Transverse colon (tissue), 4 donors: ENCODE measurements around the gene ELMO3. TPM values are rescaled to one million over a fixed set of nuclear protein-coding genes. Genes with fewer than 3 reads are reported as not detected.
A peak's percentile ranks its signal among the peaks of the same experiment; 100 is the strongest.

Source experiments
- DNase-seq: peaks from one replicate; pipeline ENCODE4 v3.0.0-alpha.2; 2019
- H3K27ac ChIP-seq, 4 donors: fragments of 200-600 bp; sonication (generic); 2 replicates each; pipeline ENCODE4 v1.5.1; 2016 to 2018; ENCODE audit warnings: inconsistent platforms in 4 of 4
- H3K27me3 ChIP-seq: fragments of 200-600 bp; sonication (generic); 2 replicates; pipeline ENCODE4 v1.5.1; 2017; ENCODE audit warnings: inconsistent platforms
- H3K36me3 ChIP-seq, 4 donors: fragments of 200-600 bp; sonication (generic); 2 replicates each; pipeline ENCODE4 v1.5.1; 2017 to 2019; ENCODE audit warnings: inconsistent platforms in 4 of 4
- H3K4me1 ChIP-seq, 4 donors: fragments of 200-600 bp; sonication (generic); 2 replicates each; pipeline ENCODE4 v1.5.1; 2017 to 2020; ENCODE audit warnings: inconsistent platforms in 4 of 4
- H3K4me3 ChIP-seq, 4 donors: fragments of 200-600 bp; sonication (generic); 1 replicate in 1 of 4; 2 replicates in 3 of 4; pipeline versions ENCODE4 v1.5.1 to v1.6.1; 2017 to 2019; ENCODE audit warnings: inconsistent platforms in 4 of 4
- H3K9me3 ChIP-seq, 2 donors: fragments of 200-600 bp; sonication (generic); 2 replicates each; pipeline ENCODE4 v1.5.1; 2017 to 2019; ENCODE audit warnings: inconsistent platforms in 2 of 2
- EP300 ChIP-seq: sonication (generic); formaldehyde crosslinking; IDR thresholded peaks from one replicate; pipeline ENCODE4 v1.6.1; 2017; ENCODE audit warnings: antibody characterized with exemption, low read depth
- POLR2A ChIP-seq: fragments of 450-650 bp; IDR thresholded peaks from one replicate; pipeline ENCODE4 v1.6.1; 2016; ENCODE audit warnings: antibody characterized with exemption, mild to moderate bottlenecking, moderate library complexity
- POLR2AphosphoS5 ChIP-seq, 3 donors: sonication (generic); formaldehyde crosslinking; IDR thresholded peaks; one replicate each; pipeline ENCODE4 v1.6.1; 2016; ENCODE audit warnings: antibody characterized with exemption in 3 of 3
- WGBS, 2 donors: methylation state at CpG; one replicate each; pipeline ENCODE4 v1.1.5; 2018; ENCODE audit warnings: low coverage in 1 of 2; 5-methylcytosine and 5-hydroxymethylcytosine counted together
- in situ Hi-C, 4 donors: fragments of 200-750 bp; cut with MboI; loops; one replicate each; pipeline versions ENCODE4 v1.15.0 to v1.15.1; 2017; ENCODE audit warnings: low sequenced_read_pairs in 3 of 4, low pct_ligation_motif_present in 1 of 4, low pct_unique_long_range_greater_than_20kb in 1 of 4
- intact Hi-C: fragments of 100-400 bp; cut with DNase I; formaldehyde crosslinking; loops from one replicate; pipeline ENCODE4 v1.15.1; 2023; ENCODE audit warnings: low total_unique reads
- total RNA-seq, 4 donors: library from RNA; depleted of rRNA; stranded (reverse); fragments of >200 nt; gene quantifications; one replicate each; pipeline ENCODE4 v1.1.0, GENCODE V29; 2016
- TF ChIP-seq, protein P1 (sequence below), 5 experiments: fragments of 200-600 bp in 3 of 5; fragments of 450-650 bp in 2 of 5; sonication (generic) in 3 of 5; IDR thresholded peaks; 1 replicate in 2 of 5; 2 replicates in 3 of 5; pipeline ENCODE4 v1.5.1; 2016 to 2017; ENCODE audit warnings: antibody characterized with exemption in 5 of 5, inconsistent platforms in 3 of 5, mild to moderate bottlenecking in 2 of 5, moderate library complexity in 1 of 5

ELMO3 gene
- total RNA-seq, 4 donors from 2014 or later, result 61.0 to 91.5 (median 77.7) TPM

DNA sequence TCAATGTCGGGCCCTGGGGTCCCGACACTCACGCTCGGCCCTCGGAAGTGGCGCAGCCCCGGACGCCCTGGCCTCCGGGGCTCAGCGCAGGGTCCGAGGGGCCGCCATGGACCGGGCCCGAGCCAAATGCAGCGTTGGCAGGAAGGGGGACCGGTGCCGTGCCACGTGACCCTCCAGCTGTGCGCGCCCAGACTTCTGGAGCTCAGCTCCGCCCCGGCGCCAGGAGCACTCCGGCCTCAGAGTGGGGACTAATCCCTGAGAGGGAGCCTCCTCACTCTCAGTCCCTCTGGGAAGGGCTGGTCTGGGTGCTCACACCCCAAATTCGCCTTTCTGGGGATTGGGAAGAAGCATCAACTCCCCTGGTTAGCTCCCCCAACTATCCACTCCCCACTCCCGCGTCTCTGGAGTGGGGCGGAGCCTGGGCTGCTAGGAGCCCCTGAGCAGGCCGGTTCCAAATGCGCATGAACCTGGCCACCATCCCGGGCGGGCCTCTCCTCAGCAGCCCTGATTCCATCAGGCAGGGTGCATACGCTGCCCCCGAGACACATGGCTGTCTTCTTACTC lies 48.0 kb upstream of the ELMO3 start, which contains the start of gene B3GNT9:
Gene B3GNT9, minus strand, starts transcription at position 166 of the 564 bp plus-strand sequence. CDS start 513 bp downstream, outside the sequence.
- intact Hi-C loops (no loop called here), in situ Hi-C loops (loop anchor here in 3 of 4 donors (10.0 to 25.0 kb wide), 3 partner anchors 136 to 189 kb away; partner anchors contain the start of genes CES3 (in 1 of the 3) and CES4A (in 1 of the 3))
- H3K27me3 ChIP-seq, result peaks cover 16% of the 10 kb centered on the region
- no peaks in the 10 kb centered on the region for H3K9me3 ChIP-seq
- peak within 1 kb of the TSS; percentile 30 to 66 (median 52) for H3K4me3 ChIP-seq
- 2% methylated on average over 19 of the region's 34 CpGs; no CpG with 5 or more reads in 1 of the 2 donors for WGBS, 2 donors
- no peak for TF ChIP-seq POLR2AphosphoS5 (IDR thresholded peaks at IDR 0.05)
- TF ChIP-seq POLR2A, result no peak
- TF ChIP-seq EP300, result no peak
- TF ChIP-seq, protein P1, sequence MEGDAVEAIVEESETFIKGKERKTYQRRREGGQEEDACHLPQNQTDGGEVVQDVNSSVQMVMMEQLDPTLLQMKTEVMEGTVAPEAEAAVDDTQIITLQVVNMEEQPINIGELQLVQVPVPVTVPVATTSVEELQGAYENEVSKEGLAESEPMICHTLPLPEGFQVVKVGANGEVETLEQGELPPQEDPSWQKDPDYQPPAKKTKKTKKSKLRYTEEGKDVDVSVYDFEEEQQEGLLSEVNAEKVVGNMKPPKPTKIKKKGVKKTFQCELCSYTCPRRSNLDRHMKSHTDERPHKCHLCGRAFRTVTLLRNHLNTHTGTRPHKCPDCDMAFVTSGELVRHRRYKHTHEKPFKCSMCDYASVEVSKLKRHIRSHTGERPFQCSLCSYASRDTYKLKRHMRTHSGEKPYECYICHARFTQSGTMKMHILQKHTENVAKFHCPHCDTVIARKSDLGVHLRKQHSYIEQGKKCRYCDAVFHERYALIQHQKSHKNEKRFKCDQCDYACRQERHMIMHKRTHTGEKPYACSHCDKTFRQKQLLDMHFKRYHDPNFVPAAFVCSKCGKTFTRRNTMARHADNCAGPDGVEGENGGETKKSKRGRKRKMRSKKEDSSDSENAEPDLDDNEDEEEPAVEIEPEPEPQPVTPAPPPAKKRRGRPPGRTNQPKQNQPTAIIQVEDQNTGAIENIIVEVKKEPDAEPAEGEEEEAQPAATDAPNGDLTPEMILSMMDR (IDR thresholded peaks at IDR 0.05), result no peak
- peaks cover 11 to 28% (median 25%) of the 10 kb centered on the region in 4 donors for H3K4me1 ChIP-seq
- peak within 1 kb of the TSS; percentile 80 to 92 (median 87) for H3K27ac ChIP-seq
- peaks cover 0 to 7% (median 0%) of the 10 kb centered on the region in 4 donors for H3K36me3 ChIP-seq
- DNase-seq, result peak; percentile 72

DNA sequence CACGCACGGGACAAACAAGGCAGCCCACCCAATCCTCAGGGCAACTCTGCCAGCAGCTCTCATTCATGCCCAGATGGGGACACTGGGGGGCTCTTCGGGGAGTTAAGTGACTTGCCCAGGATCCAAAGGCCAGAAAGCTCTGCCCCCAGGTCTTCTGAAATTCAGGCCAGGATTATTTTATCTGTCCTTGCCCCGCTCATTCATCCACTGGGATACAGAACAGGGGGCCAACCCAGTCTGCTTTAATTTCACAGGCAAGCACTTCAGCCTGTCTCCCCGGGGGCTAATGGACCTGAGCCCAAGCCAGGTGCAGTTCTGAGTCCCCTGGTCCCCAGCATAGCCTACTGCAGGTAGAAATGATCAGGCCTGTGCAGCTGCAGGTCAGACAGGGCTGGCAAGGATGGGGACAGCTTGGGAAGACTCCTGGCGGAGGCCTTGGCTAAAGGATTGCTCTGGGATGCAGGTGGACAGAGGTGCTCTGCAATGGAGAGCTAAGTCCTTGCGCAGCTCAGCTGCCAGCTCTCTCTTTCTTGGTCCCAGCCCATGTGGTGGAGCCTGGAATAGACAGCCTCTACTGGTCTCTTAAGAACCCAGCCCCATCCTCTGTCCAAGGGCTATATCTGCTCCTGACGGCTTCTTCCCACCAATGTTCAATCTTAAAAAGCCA lies 47.4 kb upstream of the ELMO3 start:
- H3K4me3 ChIP-seq, result peak overlapping the region in 1 of 4 donors; percentile 66
- DNase-seq, result no peak
- intact Hi-C loops (no loop called here), in situ Hi-C loops (loop anchor here in 3 of 4 donors (10.0 to 25.0 kb wide), 3 partner anchors 137 to 189 kb away; partner anchors contain the start of genes CES3 (in 1 of the 3) and CES4A (in 1 of the 3))
- peak overlapping the region; percentile 80 to 92 (median 87) for H3K27ac ChIP-seq
- TF ChIP-seq, protein P1 (IDR thresholded peaks at IDR 0.05), result no peak
- no peak for TF ChIP-seq EP300
- TF ChIP-seq POLR2AphosphoS5 (IDR thresholded peaks at IDR 0.05), result no peak
- TF ChIP-seq POLR2A, result no peak
- WGBS, 2 donors, result 54% methylated on average over 8 of the region's 8 CpGs; no CpG with 5 or more reads in 1 of the 2 donors
- no peaks in the 10 kb centered on the region for H3K9me3 ChIP-seq
- H3K27me3 ChIP-seq, result peaks cover 16% of the 10 kb centered on the region
- peaks cover 0 to 7% (median 0%) of the 10 kb centered on the region in 4 donors for H3K36me3 ChIP-seq
- H3K4me1 ChIP-seq, result peaks cover 11 to 34% (median 31%) of the 10 kb centered on the region in 4 donors

DNA sequence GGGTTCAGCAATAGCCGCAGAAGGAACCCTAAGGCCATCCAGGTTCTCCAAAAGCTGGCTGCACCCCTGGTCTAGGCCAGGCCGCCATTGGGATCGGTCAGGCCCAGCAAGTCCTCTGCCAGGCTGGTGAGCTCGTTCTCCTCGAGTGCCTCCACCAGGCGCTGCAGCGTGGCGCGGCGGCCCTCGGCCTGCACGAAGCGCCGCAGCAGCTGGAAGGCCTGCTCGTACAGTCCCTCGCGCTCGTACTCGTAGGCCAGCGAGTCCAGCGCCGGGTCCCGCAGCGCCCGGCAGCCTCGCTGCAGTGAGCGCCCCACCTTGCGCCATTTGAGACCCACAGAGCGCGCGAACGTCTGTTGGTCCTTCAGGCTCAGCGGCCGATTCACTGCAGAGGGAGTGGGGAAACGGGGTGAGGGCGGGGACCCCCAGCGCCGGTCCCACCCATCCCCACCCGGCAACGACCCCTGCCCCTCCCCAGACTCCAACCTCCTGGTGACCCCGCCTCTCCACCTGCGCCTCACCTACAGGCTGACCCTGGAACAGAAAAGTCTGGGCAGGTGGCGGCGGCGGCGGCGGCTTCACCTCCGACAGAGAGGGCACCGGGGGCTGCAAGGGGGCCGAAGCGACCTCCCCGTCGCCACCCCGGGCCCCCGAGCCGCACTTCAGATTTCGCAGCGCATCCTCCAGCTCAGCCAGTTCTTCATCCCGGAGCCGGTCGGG lies 44.2 kb upstream of the ELMO3 start:
- intact Hi-C loops (no loop called here), in situ Hi-C loops (loop anchor here in 3 of 4 donors (10.0 to 25.0 kb wide), 3 partner anchors 140 to 192 kb away; partner anchors contain the start of genes CES3 (in 1 of the 3) and CES4A (in 1 of the 3))
- Histone ChIP-seq H3K27ac (no peak overlapping the region), H3K9me3 (no peaks in the 10 kb centered on the region), H3K27me3 (peaks cover 13% of the 10 kb centered on the region), H3K36me3 (no peaks in the 10 kb centered on the region), H3K4me3 (peak overlapping the region in 2 of 4 donors; percentile 12 to 30), H3K4me1 (peaks cover 11 to 49% (median 45%) of the 10 kb centered on the region in 4 donors)
- TF ChIP-seq POLR2AphosphoS5 (IDR thresholded peaks at IDR 0.05) (no peak), EP300 (no peak), POLR2A (no peak)
- TF ChIP-seq, protein P1 (IDR thresholded peaks at IDR 0.05), result no peak
- WGBS, 2 donors, result 54% methylated on average over 42 of the region's 61 CpGs; no CpG with 5 or more reads in 1 of the 2 donors
- no peak for DNase-seq
